IPS-11a (cell line): ENCODE data around the gene ALK.

Experiments
- H3K4me3 ChIP-seq: one replicate; pipeline ENCODE4 v1.5.1; 2013; ENCODE audit warnings: low read depth, low read length, control low read depth

Gene ALK

DNA sequence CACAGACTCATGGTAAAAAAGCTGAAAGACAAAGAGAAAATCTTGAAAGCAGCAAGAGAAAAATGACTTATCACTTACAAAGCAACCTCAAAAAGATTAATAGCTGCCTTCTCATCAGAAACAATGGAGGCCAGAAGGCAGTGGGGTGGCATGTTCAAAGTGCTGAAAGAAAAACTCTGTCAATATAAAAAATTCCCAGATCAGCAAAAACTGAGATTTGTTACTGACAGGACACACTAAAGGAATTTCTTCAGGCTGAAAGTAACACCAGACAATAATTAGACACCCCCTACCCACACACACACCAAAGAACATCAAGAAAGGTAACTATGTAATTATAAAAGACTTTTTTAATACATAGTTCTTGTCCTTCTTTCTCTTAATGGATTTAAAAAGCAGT, 495.0 kb downstream of the ALK start:
- no peak overlapping the region for H3K4me3 ChIP-seq

DNA sequence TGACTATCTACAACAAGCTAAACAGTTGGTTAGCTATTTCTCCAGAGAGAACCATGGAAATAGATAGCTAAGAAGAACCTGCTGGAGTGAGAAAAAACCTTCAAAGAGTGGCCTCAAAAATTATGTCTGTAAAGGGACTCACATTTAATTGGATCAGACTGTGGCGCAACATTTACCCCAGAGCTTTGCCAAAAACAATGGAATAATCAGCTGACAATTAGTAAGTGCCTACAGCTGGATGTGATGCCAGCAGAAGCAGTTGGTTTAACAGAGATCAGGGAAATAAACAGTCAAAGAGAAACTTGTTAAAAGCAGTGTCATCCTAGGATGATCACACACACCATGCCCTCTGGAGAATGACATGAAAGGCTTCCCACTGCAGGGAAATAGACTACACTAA, 495.5 kb downstream of the ALK start:
- no peak overlapping the region for H3K4me3 ChIP-seq

DNA sequence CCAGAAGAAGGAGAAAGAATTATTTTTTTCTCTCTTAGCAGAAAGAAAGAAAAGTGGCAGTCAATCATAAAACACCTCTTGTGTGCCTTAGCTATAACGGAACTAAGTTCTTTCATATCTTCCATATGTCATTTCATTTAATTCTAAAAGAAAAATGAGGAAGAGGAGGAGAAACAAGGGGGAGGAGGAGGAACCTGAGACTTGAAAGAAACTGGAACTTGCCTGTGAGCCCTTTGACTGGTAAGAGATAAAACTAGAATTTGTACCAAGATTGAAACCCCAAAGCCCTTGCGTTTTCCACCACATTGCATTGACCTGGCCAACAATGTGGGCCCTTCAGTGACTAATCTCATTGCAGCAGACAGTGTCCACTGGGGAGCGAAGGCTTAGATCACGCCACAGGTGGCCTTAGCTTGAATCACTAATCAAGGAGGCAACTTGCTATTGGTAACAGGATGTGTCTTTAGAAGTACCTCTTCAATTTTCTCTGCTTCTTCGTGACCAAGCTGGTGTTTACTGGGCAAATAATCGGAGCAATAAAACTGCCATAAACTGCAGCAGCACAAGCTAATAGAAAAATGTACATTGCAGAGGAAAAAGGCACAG, 498.2 kb downstream of the ALK start:
- no peak overlapping the region for H3K4me3 ChIP-seq

DNA sequence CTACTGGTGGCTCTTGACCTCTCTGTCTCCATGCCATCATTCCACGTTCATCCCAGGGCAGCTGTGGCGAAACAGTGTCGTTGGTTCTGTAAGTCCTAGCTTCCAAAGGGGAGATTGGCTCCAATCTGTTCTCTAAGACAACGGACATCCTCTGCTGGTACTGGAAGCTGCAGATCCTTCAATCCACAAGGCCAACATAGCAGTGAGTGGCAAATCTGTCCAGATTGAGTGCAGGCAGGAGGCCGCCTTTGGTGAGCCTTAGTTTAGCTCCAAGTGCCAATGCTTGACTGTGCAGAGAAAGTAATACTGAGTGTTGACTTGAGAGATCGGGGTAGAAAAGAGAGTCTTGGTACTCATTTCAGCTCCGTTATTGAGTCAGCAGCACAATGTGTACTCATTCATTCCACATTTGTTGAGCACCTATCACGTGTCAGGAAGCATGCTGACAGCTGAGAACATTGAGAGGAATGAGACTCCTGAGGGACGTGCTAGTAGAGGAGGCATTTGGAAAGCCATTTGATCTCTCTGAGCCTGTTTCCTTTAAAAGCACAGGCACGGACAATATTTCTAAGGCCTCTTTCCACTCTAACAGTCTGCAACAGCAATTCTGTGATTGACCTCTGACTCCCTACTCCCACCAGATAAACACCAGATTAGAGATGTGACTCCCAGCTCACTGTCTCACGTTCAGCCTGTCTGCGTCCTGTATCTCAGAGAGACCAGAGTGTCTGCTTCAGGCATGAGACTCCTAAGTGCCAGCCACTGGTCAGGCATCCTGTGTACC, 500.2 kb downstream of the ALK start:
- H3K4me3 ChIP-seq: no peak overlapping the region

DNA sequence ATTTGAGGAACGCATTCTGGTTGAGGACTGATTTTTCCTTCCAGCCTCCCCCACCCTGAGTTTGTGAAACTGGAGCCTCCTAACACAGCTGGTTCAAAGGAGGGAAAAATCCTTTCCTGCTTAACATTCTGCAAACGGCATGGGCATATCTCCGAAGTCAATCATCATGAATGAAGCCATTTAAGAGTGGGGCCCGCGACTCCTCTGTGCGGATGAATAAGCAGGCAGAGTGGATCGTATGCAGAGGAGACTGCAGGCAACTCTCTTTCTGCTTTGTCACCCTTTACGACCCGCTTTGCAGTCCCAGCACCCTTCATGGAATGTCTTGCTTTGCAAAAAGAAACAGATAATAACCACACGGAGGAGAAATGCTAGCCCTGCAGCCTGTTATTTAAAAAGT, 500.9 kb downstream of the ALK start:
- H3K4me3 ChIP-seq: no peak overlapping the region

DNA sequence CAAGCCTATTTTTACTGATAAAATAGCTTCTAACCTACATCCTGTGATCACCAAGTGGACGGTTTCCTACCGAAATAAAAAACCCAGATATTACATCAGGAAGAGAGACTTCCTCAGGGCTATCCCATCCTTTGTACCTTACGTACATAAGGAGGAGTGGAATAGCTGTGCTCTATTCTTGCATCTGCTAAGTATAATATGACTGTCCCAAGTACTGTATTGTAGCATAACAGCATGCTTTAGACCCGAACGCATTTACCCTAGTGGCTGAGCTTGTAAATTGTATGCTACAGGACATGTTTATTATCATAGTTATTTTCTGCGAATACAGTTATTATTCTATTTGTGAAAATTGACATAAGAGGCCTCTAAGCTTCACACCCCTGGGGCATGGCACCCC, 503.8 kb downstream of the ALK start:
- no peak overlapping the region for H3K4me3 ChIP-seq

DNA sequence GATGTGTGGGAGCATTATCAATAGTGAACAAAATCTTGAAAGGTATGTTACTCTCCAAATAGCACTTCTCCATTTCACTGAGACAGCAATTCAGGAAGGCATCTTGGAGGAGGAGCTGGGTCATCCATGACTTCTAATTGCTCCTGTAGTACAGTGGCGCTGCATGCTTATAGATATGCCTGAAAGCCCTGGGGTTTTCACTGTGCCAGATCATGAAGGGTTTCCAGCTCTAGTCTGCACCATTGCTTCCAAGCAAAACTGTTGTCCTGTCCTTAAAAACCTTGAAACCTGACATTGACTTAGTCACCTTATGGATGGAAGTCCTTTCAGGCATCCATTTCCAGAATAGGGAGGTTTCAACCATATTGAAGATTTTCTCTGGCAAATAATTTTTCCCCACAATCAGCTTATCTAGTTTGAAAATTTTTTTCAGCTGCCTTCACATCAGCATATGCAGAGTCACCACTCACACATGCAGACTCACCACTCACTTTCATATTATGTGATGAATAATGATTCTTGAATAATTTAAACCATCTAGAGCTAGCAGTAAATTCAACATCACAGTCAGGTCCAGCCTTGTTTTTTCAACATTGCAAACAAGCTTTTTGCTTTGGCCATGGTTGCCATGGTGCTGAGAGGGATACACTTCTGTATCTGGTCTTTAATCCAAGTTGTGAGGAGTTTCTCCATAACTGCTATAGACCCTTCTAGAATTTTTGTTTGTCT, 509.0 kb downstream of the ALK start:
- H3K4me3 ChIP-seq: no peak overlapping the region

DNA sequence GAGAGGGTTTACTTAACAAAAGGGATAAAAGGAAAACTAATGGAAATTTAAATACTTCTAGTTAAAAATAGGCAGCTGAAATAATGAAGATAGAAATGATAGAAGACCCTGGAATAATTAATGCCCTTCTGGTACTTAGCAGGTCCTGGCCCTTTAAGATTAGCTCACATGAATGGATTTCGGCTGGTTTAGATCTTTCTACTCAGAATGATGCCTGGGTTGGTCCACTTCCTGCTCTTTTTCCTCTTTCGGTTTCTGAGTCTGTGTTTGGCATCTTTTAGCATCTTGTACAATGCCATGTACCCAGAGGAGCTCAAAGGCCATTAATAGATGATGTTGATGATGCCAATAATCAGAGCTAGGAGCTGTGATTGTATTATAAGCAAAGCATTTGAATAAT, 515.7 kb downstream of the ALK start:
- H3K4me3 ChIP-seq: no peak overlapping the region

DNA sequence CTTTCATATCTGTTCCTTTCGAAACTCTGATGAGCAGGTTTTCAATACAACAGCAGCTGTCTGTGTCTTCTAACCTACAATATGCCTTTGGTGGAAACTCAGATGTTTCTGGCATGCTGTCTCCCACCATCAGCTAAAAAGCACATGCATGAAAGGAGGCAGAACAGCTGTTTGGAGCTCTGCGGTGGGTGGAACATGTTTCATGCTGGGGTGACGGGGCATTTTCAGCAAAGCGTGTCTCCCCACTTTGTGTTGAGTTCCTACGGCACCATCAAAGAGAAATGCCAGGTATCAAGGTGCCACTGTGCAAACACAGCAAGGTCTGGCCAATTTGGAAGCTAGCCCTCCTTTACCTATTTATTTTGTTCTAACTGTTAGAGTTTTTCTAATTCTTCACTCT, 516.1 kb downstream of the ALK start:
- H3K4me3 ChIP-seq: no peak overlapping the region

DNA sequence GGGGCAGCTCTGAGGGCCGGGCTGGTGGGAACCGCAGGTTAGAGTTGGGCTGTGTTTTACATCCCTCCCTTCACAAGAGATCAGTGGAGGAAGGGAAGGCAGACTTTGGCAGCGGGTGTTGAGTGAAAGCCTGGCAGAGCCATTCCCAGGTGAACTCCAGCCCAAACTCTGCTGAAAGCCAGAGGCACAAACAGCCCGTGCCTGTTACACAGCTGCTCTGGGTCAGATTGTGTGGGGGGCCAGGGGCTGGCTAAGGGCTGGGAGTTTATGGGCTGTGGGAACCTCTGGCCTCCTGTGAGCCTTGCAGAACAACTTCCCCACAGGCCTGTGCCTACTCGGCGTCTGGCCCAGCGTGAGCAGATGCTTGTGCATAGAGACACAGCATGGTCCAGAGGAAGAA, 519.4 kb downstream of the ALK start:
- H3K4me3 ChIP-seq: no peak overlapping the region

DNA sequence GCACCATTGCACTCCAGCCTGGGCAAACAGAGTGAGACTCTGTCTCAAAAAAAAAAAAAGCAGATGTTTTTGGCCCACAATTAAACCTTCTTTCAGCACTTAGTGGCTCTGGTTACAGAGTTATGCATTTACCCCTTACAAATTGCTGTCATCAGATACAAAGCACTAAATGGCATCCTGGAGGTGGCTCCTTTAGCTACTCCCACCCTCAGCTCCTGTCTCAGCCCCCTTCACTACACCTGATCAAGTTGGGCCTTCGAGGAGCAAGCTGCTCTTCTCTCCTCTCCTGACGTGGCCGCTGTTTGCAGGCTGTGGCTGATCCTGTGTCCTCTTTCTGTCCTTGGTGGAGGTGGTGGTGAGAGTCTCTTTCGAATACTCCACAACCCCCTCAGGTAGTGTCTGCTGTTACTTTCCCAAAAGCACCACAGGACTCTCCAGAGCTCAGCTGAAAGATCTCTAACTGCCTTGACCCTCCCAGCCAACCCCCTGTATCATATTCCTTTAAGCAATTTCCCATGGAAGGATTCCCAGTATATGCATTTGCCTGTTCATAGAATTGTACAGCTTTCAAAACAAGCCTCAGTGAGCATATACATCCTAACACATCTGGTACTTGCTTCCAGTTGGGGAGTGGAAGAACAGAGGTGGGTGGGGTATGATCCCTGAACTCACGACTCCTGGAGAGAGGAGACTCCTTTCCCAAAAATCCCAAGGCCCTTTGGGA, 520.3 kb downstream of the ALK start:
- no peak overlapping the region for H3K4me3 ChIP-seq

DNA sequence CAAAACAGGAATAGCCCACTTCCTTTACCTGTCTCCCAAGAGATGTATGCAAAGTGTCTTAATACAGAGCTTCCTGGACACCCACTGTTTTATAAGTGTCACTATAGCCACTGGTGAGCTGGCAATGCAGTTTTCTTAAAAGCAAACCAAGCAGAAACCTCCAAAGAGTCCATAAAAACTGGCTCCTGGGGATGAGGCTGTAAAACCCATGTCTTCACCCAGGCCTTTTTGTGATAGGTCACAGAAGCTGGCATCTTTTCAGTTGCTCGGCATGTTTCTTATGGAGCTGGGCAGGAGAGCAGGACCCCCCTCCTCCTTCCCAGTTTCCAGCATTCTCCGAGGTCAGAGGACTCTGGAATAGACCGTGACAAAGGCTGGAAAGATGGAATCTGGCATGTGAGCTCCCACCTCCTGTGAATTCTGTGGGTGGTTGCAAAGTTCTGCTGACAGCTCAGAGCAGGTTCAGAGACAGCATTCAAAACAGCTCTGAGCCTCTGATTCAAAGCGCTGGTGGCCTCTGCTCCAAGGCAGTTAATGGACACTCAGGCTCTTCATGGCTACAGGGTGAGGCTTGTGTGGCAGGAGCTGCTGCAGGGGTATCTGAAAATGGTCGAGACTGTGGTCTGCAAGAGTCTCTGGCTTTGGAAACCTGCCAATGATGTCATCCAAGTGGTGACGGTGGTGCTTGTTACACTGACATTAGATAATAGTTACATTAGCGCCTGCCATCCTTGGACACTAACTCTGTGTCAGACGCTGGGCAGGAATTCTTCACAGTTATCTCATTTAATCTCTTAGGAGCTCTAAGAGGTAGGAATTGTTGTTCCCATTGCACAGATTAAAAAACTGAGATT, 522.8 kb downstream of the ALK start:
- H3K4me3 ChIP-seq: no peak overlapping the region

DNA sequence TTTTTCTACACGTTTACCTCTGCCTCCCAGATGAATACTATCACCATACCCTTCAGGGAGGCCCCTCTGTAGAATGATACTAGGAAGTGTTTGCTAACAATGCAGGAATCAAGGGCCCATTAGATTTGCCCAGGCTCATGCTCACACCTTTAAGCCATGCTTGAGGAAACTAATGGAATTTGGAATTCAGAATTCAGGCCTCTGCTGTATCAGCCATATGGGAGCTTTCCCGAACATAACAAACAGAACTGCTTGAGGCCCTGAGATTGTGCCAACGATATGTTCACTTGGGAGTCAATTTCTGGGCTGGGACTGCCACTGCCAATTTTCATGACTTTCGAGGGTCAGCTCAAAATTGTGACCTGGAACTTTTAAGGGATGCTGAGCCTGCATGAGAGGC, 523.7 kb downstream of the ALK start:
- no peak overlapping the region for H3K4me3 ChIP-seq

DNA sequence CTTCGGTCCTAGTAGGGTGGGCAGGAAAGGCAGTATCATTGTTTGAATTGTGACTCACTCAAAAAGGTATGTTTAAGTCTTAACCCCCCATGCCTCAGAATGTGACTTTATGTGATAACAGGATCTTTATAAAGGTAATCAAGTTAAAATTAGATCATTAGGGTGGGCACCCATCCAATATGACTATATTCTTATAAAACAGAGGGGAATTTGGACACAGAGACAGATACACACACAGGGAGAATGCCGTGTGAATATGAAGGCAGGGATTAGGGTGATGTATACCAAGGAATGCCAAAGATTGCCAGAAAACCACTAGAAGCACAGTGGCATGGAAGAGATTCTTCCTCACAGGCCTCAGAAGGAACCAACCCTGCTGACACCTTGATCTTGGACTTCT, 524.3 kb downstream of the ALK start:
- no peak overlapping the region for H3K4me3 ChIP-seq

DNA sequence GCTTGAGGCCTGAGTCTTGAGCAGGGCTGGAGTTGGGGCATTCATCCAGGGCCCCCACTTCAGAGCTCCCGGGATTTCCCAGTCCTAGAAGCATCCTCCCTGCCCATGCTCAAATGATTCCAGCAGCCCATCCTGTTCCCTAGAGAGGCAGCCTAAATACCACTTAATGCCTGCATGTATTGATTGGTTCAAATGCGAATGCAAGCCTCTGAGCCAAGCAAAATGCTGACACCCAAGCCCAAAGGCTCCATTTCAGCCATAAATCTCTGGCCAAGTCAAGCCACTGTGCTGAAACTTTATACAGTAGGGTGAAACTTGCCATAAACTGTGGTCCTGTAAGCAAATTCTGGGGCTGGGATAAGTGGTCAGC, 526.4 kb downstream of the ALK start:
- H3K4me3 ChIP-seq: no peak overlapping the region

DNA sequence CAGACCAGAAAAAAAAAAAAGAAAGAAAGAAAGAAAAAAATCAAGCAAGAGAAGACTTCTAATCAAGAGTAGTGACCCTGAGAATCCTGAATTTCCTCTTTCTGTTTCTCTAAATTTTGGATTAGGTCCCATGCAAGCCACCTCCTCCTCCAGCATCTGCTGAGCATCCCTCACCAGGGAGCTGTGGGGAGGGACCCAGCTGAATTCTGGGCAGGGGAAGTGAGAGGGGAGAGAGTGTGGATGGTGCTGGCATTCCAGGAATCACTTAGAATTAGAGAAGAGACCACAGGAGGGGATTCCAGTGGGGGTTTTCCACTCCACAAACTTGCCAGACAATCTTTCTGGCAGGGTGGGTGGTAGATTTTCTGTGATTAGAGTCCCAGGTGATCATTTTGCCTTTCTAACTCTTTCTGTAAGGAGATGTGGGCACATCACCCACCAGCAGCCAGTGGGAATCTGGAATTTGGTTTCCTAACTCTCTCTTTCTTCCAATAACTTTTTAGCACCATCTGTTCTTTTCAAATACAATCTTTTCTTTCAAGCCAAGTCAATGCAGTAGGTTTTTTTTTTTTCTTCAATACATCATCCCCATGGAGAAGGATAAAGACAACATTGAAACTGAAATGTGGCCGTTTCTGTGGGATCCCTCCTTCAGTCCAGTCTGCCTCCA, 526.9 kb downstream of the ALK start:
- no peak overlapping the region for H3K4me3 ChIP-seq

DNA sequence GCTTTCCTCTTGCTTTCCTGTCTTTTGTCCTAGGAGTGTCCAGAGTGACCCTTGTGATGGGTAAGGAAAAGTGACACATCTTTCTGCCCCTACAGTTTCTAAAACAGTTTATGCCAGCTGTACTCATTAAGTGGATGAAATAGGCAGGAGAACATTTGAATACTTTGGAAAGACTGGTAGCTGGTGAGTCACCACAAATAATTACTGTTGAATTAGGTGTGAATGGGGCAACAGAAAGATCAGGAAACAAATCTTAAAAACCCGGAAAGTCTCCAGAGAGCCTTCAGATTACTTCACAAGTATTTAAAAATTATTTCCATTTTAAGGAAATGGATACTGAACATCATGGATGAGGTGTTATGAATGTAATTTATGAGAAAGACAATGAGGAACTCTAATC, 527.7 kb downstream of the ALK start:
- no peak overlapping the region for H3K4me3 ChIP-seq

DNA sequence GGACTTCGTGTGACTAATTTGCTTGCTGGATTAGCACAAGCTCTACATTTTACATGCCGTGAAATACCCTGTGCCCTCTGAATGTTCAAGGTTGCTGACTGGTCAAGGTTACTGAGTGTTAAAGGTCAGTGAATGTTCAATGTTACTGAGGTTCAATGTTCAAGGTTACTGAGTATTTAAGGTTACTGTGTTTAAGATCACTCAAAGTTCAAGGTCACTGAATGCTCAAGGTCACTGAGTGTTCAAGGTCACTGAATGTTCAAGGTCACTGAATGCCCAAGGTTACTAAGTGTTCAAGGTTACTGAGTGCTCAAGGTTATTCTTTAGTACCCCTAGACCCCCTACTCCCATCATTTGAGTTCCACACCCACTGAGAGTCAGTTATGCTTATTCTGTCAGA, 528.6 kb downstream of the ALK start:
- no peak overlapping the region for H3K4me3 ChIP-seq

DNA sequence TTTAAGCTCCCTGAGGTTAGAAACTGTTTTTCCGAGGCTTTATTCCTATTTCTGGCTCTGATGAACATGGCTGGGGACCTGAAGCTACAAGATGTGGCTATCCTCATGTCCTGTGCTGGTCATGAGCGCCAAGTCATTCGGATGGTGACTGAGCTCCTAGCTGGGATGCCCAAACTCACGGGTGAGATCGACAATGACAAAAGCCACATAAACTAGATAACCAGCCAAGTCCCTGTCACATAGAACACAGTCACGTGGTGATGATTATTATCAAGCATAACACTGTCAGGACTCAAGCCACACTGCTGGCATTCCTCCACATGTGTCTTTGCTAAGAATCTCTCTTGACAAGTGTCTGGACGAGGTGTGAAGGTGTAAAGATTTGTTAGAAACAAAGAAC, 531.2 kb downstream of the ALK start:
- no peak overlapping the region for H3K4me3 ChIP-seq

DNA sequence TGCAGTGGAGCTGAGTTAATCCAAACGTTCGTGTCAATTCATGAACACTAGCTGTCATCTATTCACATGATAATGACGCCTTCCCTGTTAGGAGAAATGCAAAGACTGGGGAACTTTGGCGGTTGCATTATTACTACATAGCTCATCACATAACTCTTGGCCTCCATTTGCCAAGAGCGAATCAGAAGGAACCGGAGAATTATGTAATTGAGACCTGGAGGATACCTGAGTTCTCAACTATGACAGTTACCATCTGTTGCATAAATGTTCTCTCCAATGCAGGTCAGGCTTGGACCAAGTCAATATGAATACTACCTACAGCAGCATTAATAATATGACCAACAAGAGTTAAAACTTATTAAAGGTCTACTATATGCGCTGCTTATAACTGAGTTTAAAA, 531.7 kb downstream of the ALK start:
- no peak overlapping the region for H3K4me3 ChIP-seq
